Stimulated activated CD4-positive, alpha-beta T cell treated with anti-CD3 and anti-CD28 coated beads, Interleukin-4, amount 100 ng/mL, for 1 hour (primary cell): ENCODE measurements around the gene SPRN.
"Not testable (repeated sequence)": the region's sequence is repeated elsewhere in the genome, so short reads cannot be mapped to it uniquely, and the experiment has no call there.

Experiments used
- DNase-seq: peaks from one replicate; pipeline ENCODE4 v3.0.0-alpha.2; 2020

The SPRN gene

GRCh38 chr10:133456041-133456951, 31.9 kb upstream of the SPRN start:
- DNase-seq: no peak

GRCh38 chr10:133455611-133456031, 31.2 kb upstream of the SPRN start:
- DNase-seq: no peak

GRCh38 chr10:133455196-133455595, 30.8 kb upstream of the SPRN start:
- no peak for DNase-seq

GRCh38 chr10:133454204-133454893, 29.9 kb upstream of the SPRN start:
- no peak for DNase-seq

GRCh38 chr10:133453516-133454203, 29.2 kb upstream of the SPRN start, which contains the start of gene SCART1:
TSS of gene SCART1 (plus strand) at chr10:133453945. CDS start at chr10:133453998, 53 bp downstream.
- no peak for DNase-seq

- DNase-seq: no peak
These were observed 28.0 kb upstream of the SPRN start for GRCh38 chr10:133452453-133452852.

GRCh38 chr10:133451346-133451745, 26.9 kb upstream of the SPRN start:
- no peak for DNase-seq

GRCh38 chr10:133448120-133448519, 23.7 kb upstream of the SPRN start:
- DNase-seq: no peak

- DNase-seq: no peak
These were observed 22.6 kb upstream of the SPRN start for GRCh38 chr10:133446979-133447378.

GRCh38 chr10:133445751-133446708, 21.6 kb upstream of the SPRN start:
- no peak for DNase-seq

GRCh38 chr10:133445268-133445732, 20.9 kb upstream of the SPRN start:
- no peak for DNase-seq

GRCh38 chr10:133444342-133445267, 20.2 kb upstream of the SPRN start:
- no peak for DNase-seq

GRCh38 chr10:133442967-133443924, 18.8 kb upstream of the SPRN start:
- DNase-seq: no peak

GRCh38 chr10:133442191-133442966, 18.0 kb upstream of the SPRN start:
- no peak for DNase-seq

- DNase-seq: no peak
These were observed 17.4 kb upstream of the SPRN start for GRCh38 chr10:133441780-133442179.

- not testable (repeated sequence) for DNase-seq
These were observed 16.9 kb upstream of the SPRN start for GRCh38 chr10:133441356-133441755.

GRCh38 chr10:133440633-133441285, 16.3 kb upstream of the SPRN start:
- no peak for DNase-seq
